PC-3 (cell line): ENCODE results near the gene ASXL2. TPM values are rescaled to one million over a fixed set of nuclear protein-coding genes. Genes with fewer than 3 reads are reported as not detected.

ENCODE experiments used
- ATAC-seq: fragments of 200-7000 bp; cut with Tn5 transposase; 2 replicates; pipeline ENCODE4 v1.9.1; 2020; ENCODE audit warnings: mild to moderate bottlenecking, moderate library complexity
- BruUV-seq: library from RNA; stranded (reverse); fragments of 400-500 nt; replicated peaks from 2 replicates; lab custom pipeline; 2021; lab: Mats Ljungman, UMichigan
- CTCF ChIA-PET: fragments of 300-600 bp; sonication (Branson Sonifier 250); formaldehyde crosslinking; loops from one replicate; lab custom pipeline; 2022; ENCODE audit warnings: antibody characterized with exemption; lab: Charles Lee
- POLR2A ChIA-PET: fragments of 300-600 bp; sonication (Branson Sonifier 250); formaldehyde crosslinking; loops from one replicate; lab custom pipeline; 2022; ENCODE audit warnings: antibody characterized with exemption; ENCODE audit not compliant: unreplicated experiment; lab: Charles Lee
- DNase-seq: peaks from one replicate; pipeline ENCODE4 v3.0.0-alpha.2; 2015
- H2AFZ ChIP-seq: fragments of 300-600 bp; sonication (generic); 2 replicates; pipeline ENCODE4 v1.6.0; 2016; ENCODE audit warnings: antibody characterized with exemption, low read length
- H3F3A ChIP-seq: fragments of 300-600 bp; sonication (generic); one replicate; pipeline ENCODE4 v1.6.0; 2017; ENCODE audit warnings: antibody characterized with exemption, low read length, control low read depth, mild to moderate bottlenecking; ENCODE audit not compliant: unreplicated experiment
- H3K27ac ChIP-seq: fragments of 300-600 bp; sonication (generic); 2 replicates; pipeline ENCODE4 v1.5.1; 2016; ENCODE audit warnings: mild to moderate bottlenecking, low read length
- H3K27me3 ChIP-seq: fragments of 300-600 bp; sonication (generic); 2 replicates; pipeline ENCODE4 v1.6.1; 2016; ENCODE audit warnings: low read length, mixed read lengths
- H3K36me3 ChIP-seq: fragments of 300-600 bp; sonication (generic); 2 replicates; pipeline ENCODE4 v1.6.1; 2016; ENCODE audit warnings: low read depth, mixed run types, low read length, mixed read lengths
- H3K4me1 ChIP-seq: fragments of 300-600 bp; sonication (generic); 2 replicates; pipeline ENCODE4 v1.5.1; 2016; ENCODE audit warnings: low read length; ENCODE audit not compliant: insufficient read depth
- H3K4me2 ChIP-seq: fragments of 300-600 bp; sonication (generic); 2 replicates; pipeline ENCODE4 v1.6.0; 2016; ENCODE audit warnings: low read length
- H3K4me3 ChIP-seq: fragments of 300-600 bp; sonication (generic); 2 replicates; pipeline ENCODE4 v1.5.1; 2016; ENCODE audit warnings: mild to moderate bottlenecking, low read length, mixed read lengths
- H3K79me2 ChIP-seq: fragments of 300-600 bp; sonication (generic); 2 replicates; pipeline ENCODE4 v1.6.1; 2017; ENCODE audit warnings: low read length, mixed read lengths
- H3K9ac ChIP-seq: fragments of 300-600 bp; sonication (generic); 2 replicates; pipeline ENCODE4 v1.6.0; 2016; ENCODE audit warnings: mild to moderate bottlenecking, low read length
- H3K9me2 ChIP-seq: fragments of 300-600 bp; sonication (generic); replicated peaks from 2 replicates; pipeline ENCODE4 v1.6.1; 2016; ENCODE audit warnings: mixed run types, low read length, mixed read lengths
- H3K9me3 ChIP-seq: fragments of 300-600 bp; sonication (generic); 2 replicates; pipeline ENCODE4 v1.6.1; 2016; ENCODE audit warnings: low read length, mixed read lengths
- H4K20me1 ChIP-seq: fragments of 300-600 bp; sonication (generic); 2 replicates; pipeline ENCODE4 v1.6.1; 2016; ENCODE audit warnings: low read length, mixed read lengths
- CTCF ChIP-seq: fragments of 300-600 bp; sonication (generic); conservative IDR thresholded peaks from 2 replicates; pipeline ENCODE4 v1.5.1; 2017; ENCODE audit warnings: antibody characterized with exemption, low read depth, mild to moderate bottlenecking, low read length
- EZH2 ChIP-seq: fragments of 300-600 bp; sonication (generic); IDR thresholded peaks from one replicate; pipeline ENCODE4 v1.6.1; 2017; ENCODE audit warnings: antibody characterized with exemption, mild to moderate bottlenecking, low read length; ENCODE audit not compliant: unreplicated experiment
- EZH2phosphoT487 ChIP-seq: fragments of 300-600 bp; sonication (generic); IDR thresholded peaks from 2 replicates; pipeline ENCODE4 v1.6.1; 2018; ENCODE audit warnings: mild to moderate bottlenecking, antibody characterized with exemption, low read length, borderline replicate concordance
- intact Hi-C: fragments of 100-400 bp; cut with micrococcal nuclease; formaldehyde crosslinking; loops from 2 replicates; pipeline ENCODE4 v1.9.0; 2023
- total RNA-seq: library from RNA; depleted of rRNA; stranded (reverse); fragments of >200 nt; gene quantifications from 2 replicates; pipeline ENCODE4 v1.2.3, GENCODE V29; 2014

ASXL2 gene
- total RNA-seq, 1 experiment from 2014 or later = 11.5 TPM

- Histone ChIP-seq H4K20me1 (no peaks in the 10 kb centered on the region), H3K79me2 (no peaks in the 10 kb centered on the region), H3K4me3 (no peak overlapping the region), H2AFZ (no peak overlapping the region), H3K9me3 (no peaks in the 10 kb centered on the region), H3K36me3 (peaks cover 26% of the 10 kb centered on the region; the same call in 1 of the 2 replicates), H3K27ac (no peak overlapping the region), H3K9me2 (no peaks in the 10 kb centered on the region), H3K4me2 (no peak overlapping the region), H3K27me3 (no peaks in the 10 kb centered on the region), H3F3A (no peaks in the 10 kb centered on the region), H3K4me1 (no peaks in the 10 kb centered on the region), H3K9ac (no peak overlapping the region)
- intact Hi-C loops = no loop called here
- ATAC-seq (no peak), DNase-seq (no peak)
- POLR2A ChIA-PET = no interaction called here
- BruUV-seq = no TSS peak
- TF ChIP-seq CTCF = no peak
- no peak for TF ChIP-seq EZH2phosphoT487
- no peak for TF ChIP-seq EZH2
- CTCF ChIA-PET = no interaction called here
Observed at GRCh38 chr2:25758348-25758747, 119.9 kb downstream of the ASXL2 start.

- intact Hi-C loops = no loop called here
- DNase-seq = peak; percentile 25
- no peak overlapping the region for H3K27ac ChIP-seq
- H3K79me2 ChIP-seq = no peaks in the 10 kb centered on the region
- no peak overlapping the region for H3K9ac ChIP-seq
- TF ChIP-seq CTCF = no peak
- TF ChIP-seq EZH2phosphoT487 = no peak
- TF ChIP-seq EZH2 = no peak
- no peaks in the 10 kb centered on the region for H3K4me1 ChIP-seq
- no peaks in the 10 kb centered on the region for H3K9me2 ChIP-seq
- no peak overlapping the region for H3K4me2 ChIP-seq
- no peaks in the 10 kb centered on the region for H4K20me1 ChIP-seq
- no TSS peak for BruUV-seq
- ATAC-seq = no peak
- no peak overlapping the region for H3K4me3 ChIP-seq
- no peak overlapping the region for H2AFZ ChIP-seq
- H3K36me3 ChIP-seq = peaks cover 30% of the 10 kb centered on the region; the same call in 1 of the 2 replicates
- H3F3A ChIP-seq = no peaks in the 10 kb centered on the region
- no peaks in the 10 kb centered on the region for H3K27me3 ChIP-seq
- no peaks in the 10 kb centered on the region for H3K9me3 ChIP-seq
- ChIA-PET CTCF (no interaction called here), POLR2A (no interaction called here)
Observed at GRCh38 chr2:25757906-25758305, 120.4 kb downstream of the ASXL2 start.

GRCh38 chr2:25756536-25756935 lies 121.8 kb downstream of the ASXL2 start:
- H3F3A ChIP-seq = no peaks in the 10 kb centered on the region
- POLR2A ChIA-PET = no interaction called here
- no peak for TF ChIP-seq EZH2
- TF ChIP-seq CTCF = no peak
- TF ChIP-seq EZH2phosphoT487 = no peak

More at GRCh38 chr2:25756536-25756935, 121.8 kb downstream of the ASXL2 start:
- DNase-seq (no peak), ATAC-seq (peak; percentile 69)
- peaks cover 38% of the 10 kb centered on the region for H3K36me3 ChIP-seq
- no peak overlapping the region for H2AFZ ChIP-seq
- H4K20me1 ChIP-seq = no peaks in the 10 kb centered on the region
- H3K79me2 ChIP-seq = no peaks in the 10 kb centered on the region
- H3K4me2 ChIP-seq = no peak overlapping the region
- intact Hi-C loops = no loop called here
- no peaks in the 10 kb centered on the region for H3K9me3 ChIP-seq
- CTCF ChIA-PET = no interaction called here
- no TSS peak for BruUV-seq
- no peak overlapping the region for H3K4me3 ChIP-seq
- H3K9ac ChIP-seq = no peak overlapping the region
- H3K4me1 ChIP-seq = no peaks in the 10 kb centered on the region
- H3K9me2 ChIP-seq = no peaks in the 10 kb centered on the region
- H3K27me3 ChIP-seq = no peaks in the 10 kb centered on the region
- no peak overlapping the region for H3K27ac ChIP-seq
